ENCODE measurements around the gene SLC26A11.

DNA sequence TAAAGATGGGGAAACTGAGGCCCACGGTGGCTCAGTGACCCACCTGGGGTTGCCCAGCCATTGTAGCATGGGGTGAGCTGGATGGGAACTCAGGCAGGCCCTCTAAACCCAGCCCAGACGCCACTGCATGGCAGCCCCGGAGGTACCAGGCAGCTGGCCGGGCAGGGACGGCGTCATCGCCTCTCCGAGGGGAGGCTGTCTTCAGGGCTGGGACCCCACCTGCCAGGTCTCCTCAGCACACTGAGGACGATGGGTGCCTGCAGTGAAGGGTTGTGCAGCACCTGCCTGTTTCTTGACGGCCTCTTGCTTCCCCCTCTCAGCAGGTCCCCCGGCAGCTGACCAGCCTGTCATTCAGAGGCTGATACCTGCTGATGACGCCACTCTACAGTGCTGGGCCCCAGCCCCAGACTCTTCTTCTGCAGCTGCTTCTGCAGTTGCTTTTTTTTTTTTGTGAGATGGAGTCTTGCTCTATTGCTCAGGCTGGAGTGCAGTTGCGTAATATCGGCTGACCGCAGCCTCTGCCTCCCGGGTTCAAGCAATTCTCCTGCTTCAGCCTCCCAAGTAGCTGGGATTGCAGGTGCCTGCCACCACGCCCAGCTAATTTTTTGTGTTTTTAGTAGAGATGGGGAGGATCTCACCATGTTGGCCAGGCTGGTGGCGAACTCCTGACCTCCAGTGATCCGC lies 65.2 kb downstream of the SLC26A11 start:
- no peak for TF ChIP-seq POLR2AphosphoS5 (IDR thresholded peaks at IDR 0.05)
- TF ChIP-seq, protein P1, sequence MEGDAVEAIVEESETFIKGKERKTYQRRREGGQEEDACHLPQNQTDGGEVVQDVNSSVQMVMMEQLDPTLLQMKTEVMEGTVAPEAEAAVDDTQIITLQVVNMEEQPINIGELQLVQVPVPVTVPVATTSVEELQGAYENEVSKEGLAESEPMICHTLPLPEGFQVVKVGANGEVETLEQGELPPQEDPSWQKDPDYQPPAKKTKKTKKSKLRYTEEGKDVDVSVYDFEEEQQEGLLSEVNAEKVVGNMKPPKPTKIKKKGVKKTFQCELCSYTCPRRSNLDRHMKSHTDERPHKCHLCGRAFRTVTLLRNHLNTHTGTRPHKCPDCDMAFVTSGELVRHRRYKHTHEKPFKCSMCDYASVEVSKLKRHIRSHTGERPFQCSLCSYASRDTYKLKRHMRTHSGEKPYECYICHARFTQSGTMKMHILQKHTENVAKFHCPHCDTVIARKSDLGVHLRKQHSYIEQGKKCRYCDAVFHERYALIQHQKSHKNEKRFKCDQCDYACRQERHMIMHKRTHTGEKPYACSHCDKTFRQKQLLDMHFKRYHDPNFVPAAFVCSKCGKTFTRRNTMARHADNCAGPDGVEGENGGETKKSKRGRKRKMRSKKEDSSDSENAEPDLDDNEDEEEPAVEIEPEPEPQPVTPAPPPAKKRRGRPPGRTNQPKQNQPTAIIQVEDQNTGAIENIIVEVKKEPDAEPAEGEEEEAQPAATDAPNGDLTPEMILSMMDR (IDR thresholded peaks at IDR 0.05), result no peak
- TF ChIP-seq EP300 (IDR thresholded peaks at IDR 0.05; ENCODE audit: low read depth), result no peak
- no peak for TF ChIP-seq POLR2A (IDR thresholded peaks at IDR 0.05)

Measured in transverse colon (tissue), 4 donors.